Tibial artery (tissue), 4 donors: ENCODE measurements around the gene ROR2.

ENCODE experiments used
- DNase-seq, 2 donors: peaks; one replicate each; pipeline ENCODE4 v3.0.0-alpha.2; 2019
- H3K27ac ChIP-seq, 2 donors: fragments of 200-600 bp; sonication (generic) in 1 of 2; 1 replicate in 1 of 2; 2 replicates in 1 of 2; pipeline ENCODE4 v1.5.1; 2018 to 2019; ENCODE audit warnings: mild to moderate bottlenecking in 1 of 2
- H3K27me3 ChIP-seq, 2 donors: fragments of 200-600 bp; sonication (generic) in 1 of 2; one replicate each; pipeline versions ENCODE4 v1.5.1 to v1.6.0; 2016 to 2019
- H3K36me3 ChIP-seq, 3 donors: fragments of 200-600 bp; sonication (generic) in 2 of 3; one replicate each; pipeline ENCODE4 v1.5.1; 2016 to 2019; ENCODE audit warnings: mild to moderate bottlenecking in 2 of 3
- H3K4me1 ChIP-seq, 4 donors: fragments of 200-600 bp; sonication (generic) in 2 of 4; 1 replicate in 3 of 4; 2 replicates in 1 of 4; pipeline ENCODE4 v1.5.1; 2016 to 2019
- H3K4me3 ChIP-seq, 2 donors: fragments of 200-600 bp; sonication (generic) in 1 of 2; 1 replicate in 1 of 2; 2 replicates in 1 of 2; pipeline ENCODE4 v1.5.1; 2018 to 2019; ENCODE audit warnings: mild to moderate bottlenecking in 2 of 2
- H3K9me3 ChIP-seq, 3 donors: fragments of 200-600 bp; sonication (generic) in 1 of 3; one replicate each; pipeline ENCODE4 v1.5.1; 2016 to 2019
- CTCF ChIP-seq, 2 experiments: fragments of 200-600 bp in 1 of 2; fragments of 450-650 bp in 1 of 2; IDR thresholded peaks; one replicate each; pipeline ENCODE4 v1.5.1; 2017 to 2019; ENCODE audit warnings: antibody characterized with exemption in 2 of 2, mild to moderate bottlenecking in 1 of 2, moderate library complexity in 1 of 2
- intact Hi-C: fragments of 100-400 bp; cut with DNase I; formaldehyde crosslinking; loops from one replicate; pipeline ENCODE4 v1.15.0; 2023; ENCODE audit warnings: low total_unique reads

ROR2 gene

GRCh38 chr9:91967259-91967658 is 17.2 kb upstream of the ROR2 start:
- H3K27ac ChIP-seq = no peak overlapping the region
- no peak for TF ChIP-seq CTCF (IDR thresholded peaks at IDR 0.05)
- peaks cover 0 to 8% (median 0%) of the 10 kb centered on the region in 3 donors for H3K9me3 ChIP-seq
- DNase-seq = no peak
- intact Hi-C loops = no loop called here
- no peaks in the 10 kb centered on the region for H3K4me1 ChIP-seq
- no peak overlapping the region for H3K4me3 ChIP-seq
- peaks cover 0 to 4% of the 10 kb centered on the region in 2 donors for H3K27me3 ChIP-seq
- H3K36me3 ChIP-seq = no peaks in the 10 kb centered on the region

GRCh38 chr9:91966503-91966902 is 16.5 kb upstream of the ROR2 start:
- no peak for TF ChIP-seq CTCF (IDR thresholded peaks at IDR 0.05)
- peaks cover 0 to 8% (median 0%) of the 10 kb centered on the region in 3 donors for H3K9me3 ChIP-seq
- H3K36me3 ChIP-seq = no peaks in the 10 kb centered on the region
- H3K4me1 ChIP-seq = no peaks in the 10 kb centered on the region
- no peak for DNase-seq
- no peaks in the 10 kb centered on the region for H3K27me3 ChIP-seq
- intact Hi-C loops = no loop called here
- no peak overlapping the region for H3K4me3 ChIP-seq
- no peak overlapping the region for H3K27ac ChIP-seq

GRCh38 chr9:91963711-91964240 is 13.7 kb upstream of the ROR2 start:
- H3K27ac ChIP-seq = no peak overlapping the region
- no peak for TF ChIP-seq CTCF (IDR thresholded peaks at IDR 0.05)
- H3K36me3 ChIP-seq = no peaks in the 10 kb centered on the region
- no peak for DNase-seq
- no peaks in the 10 kb centered on the region for H3K27me3 ChIP-seq
- peaks cover 0 to 12% (median 8%) of the 10 kb centered on the region in 3 donors for H3K9me3 ChIP-seq
- H3K4me3 ChIP-seq = no peak overlapping the region
- intact Hi-C loops = no loop called here
- H3K4me1 ChIP-seq = no peaks in the 10 kb centered on the region

- Histone ChIP-seq H3K27ac (no peak overlapping the region), H3K36me3 (no peaks in the 10 kb centered on the region), H3K4me1 (no peaks in the 10 kb centered on the region), H3K27me3 (no peaks in the 10 kb centered on the region), H3K9me3 (peaks cover 0 to 12% (median 8%) of the 10 kb centered on the region in 3 donors), H3K4me3 (no peak overlapping the region)
- no peak for DNase-seq
- TF ChIP-seq CTCF (IDR thresholded peaks at IDR 0.05) = no peak
- intact Hi-C loops = no loop called here
These were observed 10.3 kb upstream of the ROR2 start for GRCh38 chr9:91960367-91960766.

- peak in 1 of 2 donors; percentile 34 for DNase-seq
- Histone ChIP-seq H3K36me3 (no peaks in the 10 kb centered on the region), H3K9me3 (peaks cover 0 to 12% (median 0%) of the 10 kb centered on the region in 3 donors), H3K27ac (no peak overlapping the region), H3K4me3 (no peak overlapping the region), H3K4me1 (no peaks in the 10 kb centered on the region), H3K27me3 (peaks cover 0 to 5% of the 10 kb centered on the region in 2 donors)
- intact Hi-C loops = loop anchor here (10.0 kb wide), 1 partner anchor 183 kb away; no protein-coding TSS in a partner anchor
- no peak for TF ChIP-seq CTCF (IDR thresholded peaks at IDR 0.05)
These were observed 8.1 kb upstream of the ROR2 start for GRCh38 chr9:91958174-91958573.
